ENCODE data around the gene TP53I13.
"Not testable (repeated sequence)": the region's sequence is repeated elsewhere in the genome, so short reads cannot be mapped to it uniquely, and the experiment has no call there.

TP53I13 gene, protein sequence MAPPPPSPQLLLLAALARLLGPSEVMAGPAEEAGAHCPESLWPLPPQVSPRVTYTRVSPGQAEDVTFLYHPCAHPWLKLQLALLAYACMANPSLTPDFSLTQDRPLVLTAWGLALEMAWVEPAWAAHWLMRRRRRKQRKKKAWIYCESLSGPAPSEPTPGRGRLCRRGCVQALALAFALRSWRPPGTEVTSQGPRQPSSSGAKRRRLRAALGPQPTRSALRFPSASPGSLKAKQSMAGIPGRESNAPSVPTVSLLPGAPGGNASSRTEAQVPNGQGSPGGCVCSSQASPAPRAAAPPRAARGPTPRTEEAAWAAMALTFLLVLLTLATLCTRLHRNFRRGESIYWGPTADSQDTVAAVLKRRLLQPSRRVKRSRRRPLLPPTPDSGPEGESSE

DNA sequence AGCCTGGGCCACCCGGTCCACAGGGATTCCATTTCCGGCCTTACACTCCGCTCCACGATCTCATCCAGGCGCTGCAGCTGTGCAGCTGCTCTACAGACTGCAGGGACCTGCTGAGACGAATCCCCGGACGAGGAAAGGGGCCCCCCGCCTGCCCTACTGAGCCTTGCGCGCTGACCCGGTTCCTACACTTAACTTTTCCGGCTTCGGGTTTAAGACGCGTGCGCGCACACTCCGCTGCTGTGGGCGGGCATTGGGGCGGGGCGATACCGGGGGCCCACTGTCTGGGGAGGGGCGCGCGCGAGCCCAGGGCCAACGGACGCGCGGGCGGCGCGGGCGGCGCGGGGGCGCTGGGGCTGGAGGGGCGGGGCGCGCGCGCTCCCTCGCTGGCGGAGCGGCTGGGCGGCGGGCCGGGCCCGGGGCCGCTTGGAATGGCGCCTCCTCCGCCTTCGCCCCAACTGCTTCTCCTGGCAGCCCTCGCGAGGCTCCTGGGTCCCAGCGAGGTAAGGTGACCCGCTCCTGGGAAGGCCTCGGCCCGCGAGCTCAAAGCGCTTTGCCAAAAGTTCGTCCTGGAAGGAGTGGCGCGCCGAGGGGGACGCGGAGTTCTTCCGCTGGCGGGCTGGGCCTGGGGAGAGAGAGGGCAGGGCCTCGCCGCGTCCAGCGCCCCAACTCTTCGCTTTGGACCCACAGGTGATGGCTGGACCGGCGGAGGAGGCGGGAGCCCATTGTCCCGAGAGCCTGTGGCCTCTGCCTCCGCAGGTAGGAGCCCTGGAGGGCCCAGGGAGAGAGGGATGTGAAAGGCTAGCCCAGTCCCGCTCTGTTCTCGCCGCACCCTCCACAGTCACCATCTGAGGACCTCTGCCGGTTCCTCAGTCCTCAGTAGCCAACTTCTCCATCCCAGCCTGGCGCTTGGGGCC is at the start of gene TP53I13:
Gene TP53I13 (plus strand): TSS at position 371 of the 914 bp plus-strand sequence. CDS start 58 bp downstream, at position 429.
- DNase-seq = peak; percentile 88

DNA sequence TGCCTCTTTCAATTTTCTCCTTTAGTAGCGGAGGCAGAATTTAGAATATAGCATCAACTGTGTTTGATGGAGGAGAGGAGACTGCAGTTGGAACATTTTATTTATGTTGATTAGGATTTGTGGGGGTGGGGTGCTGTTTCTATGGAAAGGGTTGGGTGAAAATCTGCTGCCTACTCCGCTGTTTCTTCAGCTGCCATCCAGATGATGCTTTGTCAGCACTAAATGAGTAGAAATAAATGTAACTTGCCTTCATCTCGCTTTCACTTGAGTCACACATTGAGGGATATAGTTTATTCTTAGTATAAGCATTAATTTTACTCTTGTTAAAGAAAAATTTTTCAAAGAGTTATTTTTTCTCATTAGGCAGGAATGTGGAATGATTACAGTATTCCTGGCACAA is 43.8 kb upstream of the TP53I13 start:
- DNase-seq = no peak

DNA sequence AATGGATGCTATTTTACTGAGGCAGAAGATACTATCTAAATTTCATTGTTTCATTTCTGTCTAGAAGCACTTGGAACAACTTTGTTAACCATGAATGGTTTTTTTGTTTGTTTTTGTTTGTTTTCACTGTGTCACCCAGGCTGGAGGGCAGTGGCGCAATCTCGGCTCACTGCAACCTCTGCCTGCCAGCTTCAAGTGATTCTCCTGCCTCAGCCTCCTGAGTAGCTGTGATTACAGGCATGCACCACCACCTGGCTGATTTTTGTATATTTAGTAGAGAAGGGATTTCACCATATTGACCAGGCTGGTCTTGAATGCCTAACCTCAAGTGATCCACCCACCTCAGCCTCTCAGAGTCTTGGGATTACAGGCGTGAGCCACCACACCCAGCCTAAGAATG is 42.2 kb upstream of the TP53I13 start:
- no peak for DNase-seq

DNA sequence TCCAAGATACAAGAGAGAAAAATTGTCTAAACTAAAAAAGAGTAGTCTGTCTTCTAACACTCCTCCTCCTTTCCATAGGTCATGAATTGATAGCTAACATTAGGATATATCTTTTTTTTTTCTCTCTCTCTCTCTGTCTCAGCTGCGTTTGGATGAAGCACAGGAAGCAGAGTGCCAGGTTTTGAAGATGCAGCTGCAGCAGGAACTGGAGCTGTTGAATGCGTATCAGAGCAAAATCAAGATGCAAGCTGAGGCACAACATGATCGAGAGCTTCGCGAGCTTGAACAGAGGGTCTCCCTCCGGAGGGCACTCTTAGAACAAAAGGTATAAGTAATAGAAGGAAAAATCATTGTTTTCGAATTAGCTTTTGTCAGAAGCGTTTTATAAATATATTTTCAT is 34.5 kb upstream of the TP53I13 start:
- DNase-seq = no peak

DNA sequence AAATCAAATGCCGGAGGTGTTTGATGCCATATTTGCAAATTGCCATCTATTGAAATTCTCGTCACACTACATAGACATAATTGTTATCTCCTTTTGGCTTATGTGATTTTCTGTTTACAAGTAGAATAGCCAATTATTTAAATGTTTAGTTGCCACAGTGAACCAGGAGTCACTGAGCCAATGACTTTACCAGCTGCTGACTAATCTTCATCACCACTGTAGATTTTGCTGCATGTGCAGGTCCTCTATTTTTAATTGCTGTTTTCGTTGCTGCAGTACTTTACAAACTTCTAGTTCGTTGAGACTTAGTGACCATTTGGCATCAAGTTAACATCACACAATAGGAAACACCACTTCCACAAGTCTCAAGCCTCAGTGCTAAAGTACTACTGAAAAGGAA is 24.4 kb upstream of the TP53I13 start:
- no peak for DNase-seq

DNA sequence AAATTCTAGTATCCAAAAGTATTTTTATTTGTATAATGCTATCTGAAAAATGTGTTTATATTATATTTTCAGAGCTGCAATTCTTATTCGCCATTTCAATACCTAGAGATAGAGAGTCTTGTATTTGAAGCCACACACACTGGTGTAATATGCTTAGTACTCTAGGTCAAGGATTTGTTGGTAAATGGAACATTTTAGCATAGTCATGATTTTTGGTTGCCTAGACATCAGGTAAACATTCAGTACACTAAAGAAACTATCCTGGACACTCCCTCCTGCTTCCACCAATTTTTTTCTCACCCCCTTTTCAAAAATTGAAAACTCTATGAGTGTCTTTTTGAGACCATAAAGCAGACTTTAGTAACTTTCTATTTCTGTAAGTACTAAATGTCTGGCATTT is 22.4 kb upstream of the TP53I13 start:
- DNase-seq = no peak

DNA sequence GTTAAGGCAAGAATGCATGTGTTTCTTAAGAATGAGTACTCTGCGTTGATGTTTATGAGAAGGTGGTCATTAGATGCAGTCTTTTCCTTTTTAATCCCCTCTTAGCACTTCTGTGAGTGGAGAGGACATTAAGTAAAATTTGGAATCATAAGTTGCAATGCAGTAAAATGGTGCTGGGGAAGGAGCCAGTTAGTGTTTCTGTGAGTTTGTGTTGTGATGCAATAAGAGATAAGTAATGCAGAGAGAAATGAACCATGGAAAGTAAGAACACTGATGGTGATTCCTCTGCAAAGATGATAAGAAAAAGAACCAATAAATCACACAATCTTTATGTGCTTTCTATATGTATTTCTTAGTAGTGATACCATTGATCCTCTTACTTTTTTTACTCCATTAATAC is 21.7 kb upstream of the TP53I13 start:
- no peak for DNase-seq

DNA sequence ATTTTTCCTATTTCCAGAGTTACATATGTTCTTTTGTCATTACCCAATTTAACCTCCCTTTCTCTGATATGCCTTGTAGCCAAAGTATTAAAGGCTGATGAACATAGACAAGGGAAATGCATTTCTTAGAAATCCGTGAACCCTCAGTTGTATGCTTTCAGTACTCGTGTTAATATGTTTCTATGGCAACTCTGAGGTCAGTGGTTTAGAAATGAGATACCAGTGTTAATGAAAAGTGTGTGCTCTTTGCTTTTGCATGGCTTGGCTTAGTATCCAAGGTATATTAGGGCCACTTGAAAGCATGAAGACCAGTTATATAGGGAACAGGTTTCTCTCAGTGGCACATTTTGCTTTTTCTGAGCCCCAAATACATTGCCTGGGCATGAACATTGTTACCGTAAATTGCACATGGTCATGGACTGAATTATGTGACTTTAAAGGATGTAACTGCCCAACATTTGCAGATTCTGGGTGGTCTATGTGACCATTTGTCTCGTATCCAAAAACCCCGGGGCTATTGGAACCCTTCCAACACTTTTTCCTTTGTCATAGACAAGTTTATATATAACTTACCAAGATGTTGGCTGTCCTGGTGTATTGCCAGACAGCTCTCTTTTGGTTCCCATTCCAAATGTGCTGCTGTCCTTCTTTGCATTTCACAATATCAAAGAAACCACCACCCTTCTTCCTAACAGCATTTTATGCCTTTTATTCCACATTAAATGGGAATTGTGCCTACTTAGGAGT is 19.2 kb upstream of the TP53I13 start:
- DNase-seq = no peak

DNA sequence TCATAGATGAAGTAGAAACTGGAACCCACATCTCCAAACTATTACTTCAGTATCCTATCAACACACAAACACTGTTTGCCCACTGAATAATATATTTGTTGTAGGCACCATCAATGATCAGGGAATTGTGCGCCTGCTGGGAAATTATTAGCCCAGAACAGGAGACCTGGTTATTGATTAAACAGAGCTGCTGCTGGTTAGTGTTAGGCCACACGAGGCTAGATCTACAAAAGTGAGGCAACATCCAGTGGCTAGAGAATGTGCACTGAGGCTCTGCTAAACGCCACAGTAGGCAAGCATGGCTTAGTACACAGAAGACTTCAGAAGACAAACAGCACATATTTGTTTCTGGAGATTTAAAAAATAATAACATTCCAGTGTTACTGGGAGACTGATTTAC is 12.7 kb upstream of the TP53I13 start:
- DNase-seq = no peak

DNA sequence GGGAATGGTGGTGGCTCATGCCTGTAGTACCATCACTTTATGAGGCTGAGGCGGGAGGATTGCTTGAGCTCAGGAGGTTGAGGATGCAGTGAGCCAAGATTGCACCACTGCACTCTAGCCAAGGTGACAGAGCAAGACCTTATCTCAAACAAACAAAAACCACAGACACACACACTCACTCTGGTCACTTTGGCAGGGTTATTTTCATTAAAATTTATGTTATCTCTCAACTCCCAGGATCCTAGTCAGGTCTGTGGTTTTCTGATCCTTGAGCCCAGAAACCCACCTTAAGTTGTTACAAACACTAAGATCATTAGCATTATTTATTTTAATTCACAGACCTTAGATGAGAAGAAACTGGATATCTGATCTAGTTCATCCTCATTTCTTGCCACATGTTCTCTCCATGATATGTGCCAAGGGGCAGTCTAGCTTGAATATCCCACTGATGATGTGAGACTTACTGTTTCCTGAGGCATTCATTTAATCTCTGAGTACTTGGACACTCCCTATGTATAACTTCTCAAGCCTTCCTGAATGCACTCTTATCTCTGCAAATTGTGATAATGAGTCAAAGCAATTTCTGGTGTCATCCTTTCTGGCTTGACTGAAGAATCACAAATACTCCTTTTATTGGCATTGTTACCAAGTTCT is 11.3 kb upstream of the TP53I13 start:
- no peak for DNase-seq

DNA sequence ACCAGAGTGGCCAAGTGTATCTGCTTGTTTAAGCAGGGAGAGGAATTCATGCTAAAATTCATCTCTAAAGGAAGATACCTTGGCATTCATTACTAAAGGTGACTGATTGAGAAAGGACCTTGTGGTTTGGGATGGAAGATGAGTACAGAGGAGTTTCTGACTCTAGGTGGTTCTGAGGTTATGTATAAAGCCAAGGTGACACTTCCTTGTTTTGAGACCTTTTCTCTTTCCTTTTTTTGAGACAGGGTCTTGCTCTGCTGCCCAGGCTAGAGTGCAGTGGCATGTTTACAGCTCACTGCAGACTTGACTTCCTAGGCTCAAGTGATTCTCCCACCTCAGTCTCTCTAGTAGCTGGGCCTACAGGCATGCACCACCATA is 10.8 kb upstream of the TP53I13 start:
- no peak for DNase-seq

DNA sequence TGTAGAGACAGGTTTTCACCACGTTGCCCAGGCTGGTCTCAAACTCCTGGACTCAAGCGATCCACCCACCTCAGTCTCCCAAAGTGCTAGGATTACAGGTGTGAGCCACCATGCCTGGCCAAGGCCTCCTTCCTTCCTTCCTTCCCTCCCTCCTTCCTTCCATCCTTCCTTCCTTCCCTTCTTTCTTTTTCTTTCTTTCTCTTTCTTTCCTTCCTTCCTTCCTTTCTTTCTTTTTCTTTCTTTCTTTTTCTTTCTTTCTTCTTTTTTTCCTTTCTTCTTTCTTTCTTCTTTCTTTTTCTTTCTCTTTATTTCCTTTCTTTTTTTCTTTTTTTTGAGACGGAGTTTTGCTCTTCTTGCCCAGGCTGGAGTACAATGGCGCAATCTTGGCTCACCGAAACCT is 10.4 kb upstream of the TP53I13 start:
- not testable (repeated sequence) for DNase-seq

DNA sequence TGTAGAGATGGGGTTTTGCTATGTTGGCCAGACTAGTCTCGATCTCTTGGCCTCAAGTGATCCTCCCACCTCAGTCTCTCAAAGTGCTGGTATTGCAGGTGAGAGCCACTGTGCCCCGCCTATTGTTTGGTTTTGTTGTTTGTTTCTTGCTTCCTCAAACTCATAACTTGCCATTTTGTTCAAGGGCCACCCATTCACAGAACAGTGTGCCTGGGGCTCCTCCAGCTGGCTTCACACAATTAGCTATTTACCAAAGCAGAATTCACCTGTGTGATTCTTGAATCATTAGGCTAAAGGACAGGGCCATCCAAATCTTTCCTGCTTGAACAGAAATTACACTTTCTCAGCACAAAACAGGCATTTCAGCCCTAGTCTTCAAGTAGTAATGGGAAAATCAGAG is 8.9 kb upstream of the TP53I13 start:
- DNase-seq = peak; percentile 7

DNA sequence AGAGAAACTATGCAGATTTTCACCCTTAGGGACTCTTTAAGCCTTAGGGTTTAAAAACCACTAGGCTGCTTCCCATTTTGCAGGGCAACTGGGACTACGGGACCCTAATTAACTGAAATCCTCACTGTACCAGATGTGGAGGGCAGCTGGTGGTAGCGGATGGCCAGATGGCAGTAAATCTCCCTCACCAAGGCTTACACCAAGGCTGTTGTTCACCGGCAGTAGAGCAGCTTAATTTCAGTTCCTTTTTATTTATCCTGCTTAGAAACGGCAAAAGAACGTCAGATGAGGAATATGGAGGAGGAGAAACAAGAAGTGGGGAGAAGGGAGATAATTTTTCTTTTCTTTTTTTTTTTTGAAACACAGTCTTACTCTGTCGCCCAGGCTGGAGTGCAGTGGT is 8.2 kb upstream of the TP53I13 start:
- DNase-seq = no peak

DNA sequence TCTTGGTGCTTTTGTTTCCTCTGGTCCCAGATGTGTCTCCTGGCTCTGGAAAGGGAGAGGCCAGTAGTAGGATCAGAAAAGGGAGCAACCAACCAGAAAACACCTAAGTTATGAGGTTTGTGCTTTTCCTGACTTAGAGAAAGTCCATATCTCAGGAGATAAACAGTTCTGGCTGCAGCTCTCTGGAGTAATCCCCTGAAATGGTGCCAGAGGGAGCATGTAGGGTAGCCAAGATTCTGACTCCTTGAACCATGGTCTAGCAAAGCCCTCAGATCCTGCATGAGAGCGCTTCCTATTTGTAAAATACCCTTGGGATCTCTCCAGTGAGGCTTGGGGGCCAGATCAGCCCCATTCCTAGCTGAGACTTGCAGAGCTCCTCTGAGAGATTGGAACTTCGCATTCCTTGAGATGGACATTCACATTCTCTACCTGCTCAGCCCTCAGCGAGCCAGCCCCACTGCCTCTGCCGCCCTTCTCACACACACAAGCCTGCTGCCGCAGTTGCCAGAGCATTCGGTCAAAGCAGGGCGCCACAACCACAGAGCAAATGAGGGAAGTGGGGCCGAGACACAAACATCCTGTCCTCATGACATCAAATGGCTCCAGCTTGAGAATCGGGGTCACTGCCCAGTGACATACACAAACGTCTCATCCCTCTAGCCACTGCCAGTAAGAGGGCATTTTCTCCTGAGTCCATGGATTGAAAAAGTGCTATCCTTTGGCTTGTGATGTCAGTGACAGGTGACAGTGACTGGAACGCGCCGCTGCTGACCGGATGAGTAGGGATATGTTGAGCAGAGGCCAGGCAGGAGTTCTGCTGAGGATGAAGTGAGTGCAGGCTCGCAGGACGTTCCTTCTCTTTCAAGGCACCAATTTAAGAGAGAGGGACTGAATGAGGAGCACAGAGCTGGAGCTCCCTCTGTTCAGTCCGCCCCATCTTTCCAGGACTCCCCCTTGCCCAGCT is 6.7 kb upstream of the TP53I13 start:
- no peak for DNase-seq

DNA sequence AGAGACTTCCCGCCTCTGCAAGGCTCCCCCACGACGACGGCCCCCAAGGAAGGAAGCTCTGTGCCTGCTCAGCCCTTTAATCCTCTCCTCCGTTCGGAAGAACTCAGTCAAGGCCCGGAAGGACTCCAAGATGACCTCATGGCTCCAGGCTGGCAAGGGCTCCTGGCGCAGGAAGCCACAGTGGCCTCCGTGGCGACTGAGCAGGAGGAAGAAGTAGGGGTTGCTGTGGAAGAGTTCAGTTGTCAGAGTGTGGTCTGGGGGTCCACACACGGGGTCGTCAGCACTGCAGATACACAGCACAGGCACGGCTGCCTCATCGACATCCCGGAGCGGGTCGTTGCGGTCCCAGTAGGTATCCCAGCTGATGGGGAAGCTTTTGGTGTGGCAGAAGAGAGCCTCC is 5.9 kb upstream of the TP53I13 start:
- DNase-seq = no peak

DNA sequence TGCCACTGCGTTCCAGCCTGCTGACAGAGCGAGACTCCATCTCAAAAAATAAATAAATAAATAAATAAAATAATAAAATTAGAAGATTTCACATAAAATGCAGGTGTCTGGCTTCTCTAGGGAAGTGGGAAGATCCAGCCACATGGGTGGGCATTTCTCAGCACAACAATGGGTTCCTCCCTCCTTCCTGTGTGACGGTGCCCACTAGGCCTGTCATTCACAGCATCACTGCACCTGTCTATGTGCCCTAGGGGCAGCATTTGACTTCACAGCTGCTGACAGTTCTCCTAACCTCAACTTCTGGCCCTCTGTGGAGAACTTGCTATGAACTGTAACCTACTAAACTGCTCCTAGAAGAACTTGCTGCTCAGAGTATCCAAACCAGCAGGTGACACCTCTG is 4.7 kb upstream of the TP53I13 start:
- peak; percentile 24 for DNase-seq

DNA sequence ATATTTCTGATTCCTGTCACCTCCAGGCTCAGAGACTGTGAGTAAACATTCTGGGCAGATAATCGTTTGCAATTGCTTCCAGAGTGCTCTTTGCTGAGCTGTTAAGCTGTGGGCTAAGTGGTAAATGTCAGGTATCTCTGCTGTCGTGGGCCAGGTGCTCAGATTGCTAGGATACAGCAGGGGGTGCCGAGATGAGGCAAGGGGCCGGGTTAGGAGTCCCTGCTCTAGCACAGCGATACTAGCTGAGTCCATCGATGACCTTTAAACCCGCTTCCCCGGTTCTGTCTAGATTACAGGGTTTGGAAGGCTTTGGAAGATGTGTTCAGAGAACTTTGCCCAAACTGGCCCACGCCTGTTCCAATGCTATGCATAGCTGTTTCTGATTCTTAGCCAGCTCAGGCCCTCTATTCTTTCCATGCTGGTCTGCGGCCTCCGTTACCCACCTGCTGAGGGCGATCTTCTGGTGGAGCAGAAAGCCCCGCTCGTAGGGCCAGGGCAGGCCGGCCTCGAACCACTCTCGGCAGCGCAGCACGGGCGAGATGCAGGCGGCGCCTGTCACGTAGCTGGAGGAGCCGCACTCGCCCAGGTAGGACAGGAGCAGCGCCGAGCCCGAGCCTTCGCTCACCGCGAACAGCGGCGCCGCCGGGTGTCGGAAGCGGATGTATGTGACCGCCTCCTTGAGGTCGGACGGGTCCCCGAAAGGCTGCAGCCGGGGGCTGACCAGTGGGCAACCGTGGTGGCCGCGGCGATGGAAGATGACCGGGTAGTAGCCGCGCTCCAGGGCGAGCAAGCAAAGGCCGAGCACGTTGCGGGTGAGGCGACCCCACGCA is 2.6 kb upstream of the TP53I13 start:
- DNase-seq = peak; percentile 85

DNA sequence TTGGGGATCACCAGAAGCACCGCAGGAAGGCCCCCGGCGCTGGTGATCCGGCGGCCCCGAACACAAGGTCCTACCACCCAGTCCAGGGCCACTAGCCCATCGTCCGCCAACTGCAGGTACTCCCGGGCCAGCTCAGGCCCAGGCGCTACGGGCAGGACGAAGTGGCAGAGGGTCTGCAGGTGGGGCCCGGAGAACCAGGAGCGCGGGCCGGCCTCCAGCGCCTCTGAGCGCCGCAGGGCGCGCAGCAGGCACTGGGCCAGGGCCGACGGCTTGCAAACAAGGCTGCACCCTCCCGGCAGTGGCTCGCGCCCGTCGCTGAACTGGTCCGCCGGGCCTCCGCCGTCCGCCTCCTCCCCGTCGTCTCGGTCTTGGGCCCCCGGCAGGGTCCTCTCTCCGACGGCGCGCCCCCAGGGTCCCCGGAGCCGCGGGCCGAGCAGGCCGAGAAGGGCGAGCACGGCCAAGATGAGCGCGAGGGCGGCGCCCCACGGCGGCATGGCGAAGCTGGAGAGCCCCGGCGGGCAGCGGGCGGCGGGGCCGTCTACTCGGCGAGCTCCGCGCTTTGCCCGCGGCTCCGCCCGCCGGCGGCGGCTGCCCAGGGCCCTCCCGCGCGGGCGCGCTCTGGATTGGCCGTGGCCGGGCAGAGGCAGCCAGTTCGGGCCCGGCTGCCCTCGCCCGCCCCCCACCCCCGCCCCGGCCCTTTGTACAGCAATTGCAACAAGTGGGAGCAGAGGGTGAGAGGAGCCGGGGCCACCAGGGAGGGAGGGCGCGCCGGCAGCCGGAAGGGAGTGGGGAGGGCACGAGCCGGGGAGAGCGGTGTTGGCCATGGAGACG is 1.8 kb upstream of the TP53I13 start, which contains the start of gene ABHD15:
Gene ABHD15 (minus strand): TSS at position 565 of the 831 bp plus-strand sequence. CDS start 71 bp downstream, at position 494.
- peak; percentile 79 for DNase-seq

DNA sequence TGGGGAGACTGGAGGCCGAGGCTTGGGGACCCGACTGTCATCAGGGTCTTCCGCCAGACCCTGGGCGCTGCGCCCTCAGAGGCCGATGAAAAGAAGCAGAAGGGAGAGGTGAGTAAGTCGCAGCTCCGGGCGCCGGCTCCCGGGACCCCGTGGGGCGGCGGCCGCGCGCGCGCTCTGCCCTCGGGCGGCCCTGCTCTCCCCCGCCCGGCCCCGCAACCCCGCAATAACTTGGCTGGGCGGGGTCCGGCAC is 1.3 kb upstream of the TP53I13 start:
- no peak for DNase-seq

Measured in NCI-H146 (cell line).